GM23248 (cell line): ENCODE data around the gene C1D. TPM values are rescaled to one million over a fixed set of nuclear protein-coding genes. Genes with fewer than 3 reads are reported as not detected.

Source experiments
- DNase-seq: peaks from one replicate; pipeline ENCODE4 v3.0.0-alpha.2; 2015
- H2AFZ ChIP-seq: fragments of 200-600 bp; sonication (generic); 2 replicates; pipeline ENCODE4 v1.6.1; 2016; ENCODE audit warnings: antibody characterized with exemption
- H3F3A ChIP-seq: fragments of 200-600 bp; sonication (generic); 2 replicates; pipeline ENCODE4 v1.6.1; 2016; ENCODE audit warnings: mild to moderate bottlenecking, antibody characterized with exemption, mixed run types; ENCODE audit not compliant: insufficient read depth
- H3K27ac ChIP-seq: fragments of 200-600 bp; sonication (generic); 2 replicates; pipeline ENCODE4 v1.5.1; 2016; ENCODE audit warnings: mild to moderate bottlenecking
- H3K27me3 ChIP-seq: fragments of 200-600 bp; sonication (generic); replicated peaks from 2 replicates; pipeline ENCODE4 v1.6.1; 2016; ENCODE audit warnings: mild to moderate bottlenecking; ENCODE audit not compliant: insufficient read depth
- H3K36me3 ChIP-seq: fragments of 200-600 bp; sonication (generic); 2 replicates; pipeline ENCODE4 v1.6.1; 2016; ENCODE audit warnings: low read depth, mild to moderate bottlenecking
- H3K4me1 ChIP-seq: fragments of 200-600 bp; sonication (generic); 2 replicates; pipeline ENCODE4 v1.6.1; 2016; ENCODE audit warnings: mild to moderate bottlenecking; ENCODE audit not compliant: insufficient read depth
- H3K4me2 ChIP-seq: fragments of 200-600 bp; sonication (generic); one replicate; pipeline ENCODE4 v1.6.1; 2016; ENCODE audit warnings: mild to moderate bottlenecking; ENCODE audit not compliant: unreplicated experiment
- H3K4me3 ChIP-seq: fragments of 200-600 bp; sonication (generic); 2 replicates; pipeline ENCODE4 v1.5.1; 2016; ENCODE audit warnings: mild to moderate bottlenecking
- H3K79me2 ChIP-seq: fragments of 200-600 bp; sonication (generic); 2 replicates; pipeline ENCODE4 v1.6.1; 2016; ENCODE audit warnings: mild to moderate bottlenecking; ENCODE audit not compliant: insufficient read depth
- H3K9ac ChIP-seq: fragments of 200-600 bp; sonication (generic); 2 replicates; pipeline ENCODE4 v1.6.1; 2016; ENCODE audit warnings: mild to moderate bottlenecking
- H3K9me2 ChIP-seq: fragments of 200-600 bp; sonication (generic); 2 replicates; pipeline ENCODE4 v1.6.1; 2016; ENCODE audit warnings: mixed run types, mild to moderate bottlenecking, moderate library complexity; ENCODE audit not compliant: insufficient read depth
- H3K9me3 ChIP-seq: fragments of 200-600 bp; sonication (generic); one replicate; pipeline ENCODE4 v1.6.1; 2017; ENCODE audit warnings: low read depth
- H4K20me1 ChIP-seq: fragments of 200-600 bp; sonication (generic); 2 replicates; pipeline ENCODE4 v1.6.0; 2016; ENCODE audit not compliant: insufficient read depth
- EZH2 ChIP-seq: fragments of 200-600 bp; sonication (generic); IDR thresholded peaks from 2 replicates; pipeline ENCODE4 v1.6.1; 2018; ENCODE audit warnings: antibody characterized with exemption, mild to moderate bottlenecking; ENCODE audit not compliant: insufficient read depth, poor library complexity, severe bottlenecking
- EZH2phosphoT487 ChIP-seq: fragments of 200-600 bp; sonication (generic); IDR thresholded peaks from 2 replicates; pipeline ENCODE4 v1.6.1; 2018; ENCODE audit warnings: antibody characterized with exemption, moderate library complexity, mild to moderate bottlenecking, low read depth; ENCODE audit not compliant: insufficient read depth
- WGBS, 2 experiments: methylation state at CpG; one replicate each; pipeline ENCODE4 v1.1.6; 2015 to 2017; ENCODE audit warnings: low lambda C conversion rate in 2 of 2, low coverage in 1 of 2; ENCODE audit errors: missing lambda C conversion rate in 2 of 2; 5-methylcytosine and 5-hydroxymethylcytosine counted together
- in situ Hi-C: fragments of 300-500 bp; cut with MboI; formaldehyde crosslinking; loops from 2 replicates; pipeline ENCODE4 v1.15.0; 2020
- polyA plus RNA-seq: library from polyadenylated mRNA; unstranded; fragments of >200 nt; fragmentation: Nextera tagmentation; extraction: Ambion mirVana; gene quantifications from 2 replicates; pipeline ENCODE4 v1.2.1, GENCODE V29; 2016
- total RNA-seq: library from RNA; depleted of rRNA; stranded (reverse); fragments of >200 nt; shearing (Covaris generic); gene quantifications from 2 replicates; pipeline ENCODE4 v1.2.3, GENCODE V29; 2014

C1D gene
- total and polyA plus RNA-seq, 2 experiments from 2014 or later, result 32.5 to 65.3 TPM

GRCh38 chr2:68104111-68104835 lies 41.5 kb upstream of the C1D start:
- WGBS, 2 experiments, result 52% methylated on average over 4 of the region's 4 CpGs
- H3K27ac ChIP-seq, result no peak overlapping the region
- no peaks in the 10 kb centered on the region for H3K9me3 ChIP-seq
- TF ChIP-seq EZH2 (no peak), EZH2phosphoT487 (no peak)
- H3K36me3 ChIP-seq, result no peaks in the 10 kb centered on the region
- H3K27me3 ChIP-seq, result no peaks in the 10 kb centered on the region
- H3F3A ChIP-seq, result no peaks in the 10 kb centered on the region
- H3K4me3 ChIP-seq, result no peak overlapping the region
- no peak for DNase-seq
- no peaks in the 10 kb centered on the region for H3K4me1 ChIP-seq
- no peak overlapping the region for H2AFZ ChIP-seq
- no peaks in the 10 kb centered on the region for H3K9me2 ChIP-seq
- H3K79me2 ChIP-seq, result no peaks in the 10 kb centered on the region
- no peak overlapping the region for H3K9ac ChIP-seq
- in situ Hi-C loops, result no loop called here
- no peak overlapping the region for H3K4me2 ChIP-seq
- H4K20me1 ChIP-seq, result no peaks in the 10 kb centered on the region

DNA sequence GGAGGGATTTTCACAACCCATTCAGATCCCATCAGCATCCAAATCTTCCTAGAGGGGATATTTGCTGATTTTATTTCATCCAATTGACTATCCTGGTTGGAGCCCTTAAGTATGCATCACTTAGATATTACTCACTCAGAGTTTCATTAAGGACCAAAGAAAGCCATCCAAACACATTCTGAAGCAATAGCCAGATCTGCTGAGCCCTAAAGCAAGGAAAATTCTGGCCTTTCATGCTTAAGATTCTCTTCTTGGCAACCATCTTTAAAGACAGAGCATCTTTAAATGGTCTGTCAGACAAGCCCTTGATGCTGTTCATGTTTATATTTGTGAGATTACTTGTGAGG lies 40.9 kb upstream of the C1D start:
- Histone ChIP-seq H4K20me1 (no peaks in the 10 kb centered on the region), H3K4me2 (no peak overlapping the region), H3K9me3 (no peaks in the 10 kb centered on the region), H3F3A (no peaks in the 10 kb centered on the region), H3K9me2 (no peaks in the 10 kb centered on the region), H2AFZ (no peak overlapping the region), H3K4me1 (no peaks in the 10 kb centered on the region), H3K27ac (no peak overlapping the region), H3K27me3 (no peaks in the 10 kb centered on the region), H3K4me3 (no peak overlapping the region), H3K79me2 (no peaks in the 10 kb centered on the region), H3K36me3 (no peaks in the 10 kb centered on the region), H3K9ac (no peak overlapping the region)
- TF ChIP-seq EZH2, result no peak
- peak; percentile 52 for DNase-seq
- in situ Hi-C loops, result no loop called here

DNA sequence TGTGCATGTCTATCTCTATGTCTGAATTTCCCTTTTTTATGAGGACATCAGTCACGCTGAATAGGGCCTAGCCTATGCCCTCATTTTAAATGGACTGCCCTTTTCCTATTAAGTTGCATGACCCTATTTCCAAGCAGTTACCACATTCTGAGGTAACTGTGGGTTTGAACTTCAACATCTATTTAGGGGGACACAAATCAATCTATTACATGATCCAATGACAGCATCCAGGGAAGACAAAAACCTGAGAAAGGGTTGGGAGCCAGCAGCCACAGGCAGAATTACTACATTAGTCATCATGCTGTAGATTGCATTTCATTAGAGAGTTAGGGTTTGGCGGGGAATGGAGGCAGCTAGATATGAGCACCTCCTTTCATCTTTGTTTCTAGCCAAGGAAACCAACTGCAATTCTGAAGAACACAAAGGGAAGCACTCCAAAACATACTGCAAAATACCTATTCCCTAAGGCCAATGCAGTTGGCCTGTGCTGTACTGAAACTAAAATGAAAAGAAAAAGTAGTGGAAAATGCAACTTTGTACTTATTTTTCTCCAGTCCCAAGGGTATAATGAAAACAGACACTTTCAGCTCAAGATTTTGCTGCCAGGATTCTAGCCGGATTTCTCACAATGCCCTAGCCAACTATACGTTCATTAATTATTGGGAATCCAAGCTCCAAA lies 40.4 kb upstream of the C1D start:
- WGBS, 2 experiments, result 52 to 54% methylated on average over 4 of the region's 4 CpGs
- in situ Hi-C loops, result no loop called here
- H3F3A ChIP-seq, result no peaks in the 10 kb centered on the region
- H3K36me3 ChIP-seq, result no peaks in the 10 kb centered on the region
- H2AFZ ChIP-seq, result no peak overlapping the region
- H4K20me1 ChIP-seq, result no peaks in the 10 kb centered on the region
- TF ChIP-seq EZH2phosphoT487, result no peak
- no peak for TF ChIP-seq EZH2
- no peaks in the 10 kb centered on the region for H3K27me3 ChIP-seq
- H3K79me2 ChIP-seq, result no peaks in the 10 kb centered on the region
- DNase-seq, result peak; percentile 6
- no peak overlapping the region for H3K27ac ChIP-seq
- H3K9ac ChIP-seq, result no peak overlapping the region
- no peak overlapping the region for H3K4me2 ChIP-seq
- no peaks in the 10 kb centered on the region for H3K4me1 ChIP-seq
- no peaks in the 10 kb centered on the region for H3K9me3 ChIP-seq
- no peak overlapping the region for H3K4me3 ChIP-seq
- H3K9me2 ChIP-seq, result no peaks in the 10 kb centered on the region

GRCh38 chr2:68100189-68100588 lies 37.4 kb upstream of the C1D start:
- Histone ChIP-seq H3K9ac (no peak overlapping the region), H3K27ac (no peak overlapping the region), H3K4me2 (no peak overlapping the region), H3K4me1 (no peaks in the 10 kb centered on the region), H3K36me3 (no peaks in the 10 kb centered on the region), H3K79me2 (no peaks in the 10 kb centered on the region), H2AFZ (no peak overlapping the region), H3F3A (no peaks in the 10 kb centered on the region), H4K20me1 (no peaks in the 10 kb centered on the region), H3K9me3 (no peaks in the 10 kb centered on the region), H3K27me3 (no peaks in the 10 kb centered on the region), H3K4me3 (no peak overlapping the region), H3K9me2 (no peaks in the 10 kb centered on the region)
- no peak for DNase-seq
- in situ Hi-C loops, result no loop called here
- 79 to 88% methylated on average over 1 of the region's 1 CpG for WGBS, 2 experiments
- TF ChIP-seq EZH2 (no peak), EZH2phosphoT487 (no peak)
